Psoas muscle (tissue), 8 donors: ENCODE results near the gene MSRB2. TPM values are rescaled to one million over a fixed set of nuclear protein-coding genes. Genes with fewer than 3 reads are reported as not detected.

Experiments used
- ATAC-seq, 4 donors: fragments of 200-7000 bp; cut with Tn5 transposase; one replicate each; pipeline ENCODE4 v1.9.1; 2020; ENCODE audit warnings: moderate library complexity in 3 of 4, mild to moderate bottlenecking in 2 of 4
- DNase-seq, 2 donors: peaks; one replicate each; pipeline ENCODE4 v3.0.0-alpha.2; 2020
- H3K27ac ChIP-seq: fragments of 200-600 bp; one replicate; pipeline ENCODE4 v1.8.0; 2022
- H3K27me3 ChIP-seq, 3 donors: fragments of 200-600 bp in 1 of 3; one replicate each; pipeline versions ENCODE4 v1.6.1 to v1.8.0; 2013 to 2022; ENCODE audit warnings: low read length in 2 of 3, mild to moderate bottlenecking in 2 of 3, moderate library complexity in 1 of 3; ENCODE audit not compliant: insufficient read depth in 3 of 3
- H3K36me3 ChIP-seq, 2 donors: fragments of 200-600 bp in 1 of 2; one replicate each; pipeline versions ENCODE4 v1.6.1 to v1.8.0; 2013 to 2022; ENCODE audit warnings: low read depth in 1 of 2, mild to moderate bottlenecking in 1 of 2, moderate library complexity in 1 of 2; ENCODE audit not compliant: insufficient read depth in 1 of 2
- H3K4me1 ChIP-seq: fragments of 200-600 bp; one replicate; pipeline ENCODE4 v1.8.0; 2022
- H3K4me3 ChIP-seq: fragments of 200-600 bp; one replicate; pipeline ENCODE4 v1.8.0; 2022; ENCODE audit warnings: mild to moderate bottlenecking
- H3K9me3 ChIP-seq: fragments of 200-600 bp; one replicate; pipeline ENCODE4 v1.8.0; 2022
- WGBS, 3 donors: extraction: QIAGEN DNeasy Blood & Tissue Kit; methylation state at CpG; one replicate each; pipeline versions ENCODE4 v1.1.6 to v1.1.7; 2013; 5-methylcytosine and 5-hydroxymethylcytosine counted together
- intact Hi-C, 2 donors: fragments of 100-400 bp; cut with DNase I; formaldehyde crosslinking; loops; one replicate each; pipeline versions ENCODE4 v1.11.0 to v1.14.2; 2022
- polyA plus RNA-seq, 3 donors: library from polyadenylated mRNA; stranded (reverse); fragments of 200-250 nt; gene quantifications; one replicate each; pipeline ENCODE4 v1.2.3, GENCODE V29; 2013
- total RNA-seq, 4 donors: library from RNA; stranded (reverse); fragmentation: NEBNext Ultra II Directional in 2 of 4; extraction: Animal tissue kit (Norgen Biotek cat#: 25700) in 2 of 4; gene quantifications; one replicate each; pipeline versions ENCODE4 v1.2.1 to v1.2.4, GENCODE V29; 2021 to 2023
- TF ChIP-seq, protein P1 (sequence below): fragments of 200-600 bp; IDR thresholded peaks from one replicate; pipeline ENCODE4 v1.8.0; 2022; ENCODE audit warnings: antibody characterized with exemption
- donor health status: healthy with polysubstance abuse.
- donor health status: DM: no; HTN: no; CAD: no; lungs with moderate emphysema.
- donor health status: Bipolar disorder and iron deficiency.
- donor health status: healthy.
- donor health status: DM: yes; HTN: yes; CAD: no.
- donor health status: DM: no; HTN: no; CAD: no.
- donor health status: DM: no; HTN: no; CAD: no.
- donor health status: DM: yes; HTN: yes; CAD: no.

MSRB2 gene
- total and polyA plus RNA-seq, 7 donors: 19.4 to 69.7 (median 34.3) TPM

- H3K27ac ChIP-seq: no peak overlapping the region
- intact Hi-C loops: no loop called here
- DNase-seq (no peak), ATAC-seq (no peak)
- TF ChIP-seq, protein P1, sequence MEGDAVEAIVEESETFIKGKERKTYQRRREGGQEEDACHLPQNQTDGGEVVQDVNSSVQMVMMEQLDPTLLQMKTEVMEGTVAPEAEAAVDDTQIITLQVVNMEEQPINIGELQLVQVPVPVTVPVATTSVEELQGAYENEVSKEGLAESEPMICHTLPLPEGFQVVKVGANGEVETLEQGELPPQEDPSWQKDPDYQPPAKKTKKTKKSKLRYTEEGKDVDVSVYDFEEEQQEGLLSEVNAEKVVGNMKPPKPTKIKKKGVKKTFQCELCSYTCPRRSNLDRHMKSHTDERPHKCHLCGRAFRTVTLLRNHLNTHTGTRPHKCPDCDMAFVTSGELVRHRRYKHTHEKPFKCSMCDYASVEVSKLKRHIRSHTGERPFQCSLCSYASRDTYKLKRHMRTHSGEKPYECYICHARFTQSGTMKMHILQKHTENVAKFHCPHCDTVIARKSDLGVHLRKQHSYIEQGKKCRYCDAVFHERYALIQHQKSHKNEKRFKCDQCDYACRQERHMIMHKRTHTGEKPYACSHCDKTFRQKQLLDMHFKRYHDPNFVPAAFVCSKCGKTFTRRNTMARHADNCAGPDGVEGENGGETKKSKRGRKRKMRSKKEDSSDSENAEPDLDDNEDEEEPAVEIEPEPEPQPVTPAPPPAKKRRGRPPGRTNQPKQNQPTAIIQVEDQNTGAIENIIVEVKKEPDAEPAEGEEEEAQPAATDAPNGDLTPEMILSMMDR: no peak
- H3K9me3 ChIP-seq: no peaks in the 10 kb centered on the region
- WGBS, 3 donors: 94 to 98% (median 98%) methylated on average over 7 of the region's 7 CpGs
- no peaks in the 10 kb centered on the region for H3K27me3 ChIP-seq
- H3K4me3 ChIP-seq: no peak overlapping the region
- peaks cover 11 to 97% of the 10 kb centered on the region in 2 donors for H3K36me3 ChIP-seq
- no peaks in the 10 kb centered on the region for H3K4me1 ChIP-seq
These were observed 19.0 kb downstream of the MSRB2 start for GRCh38 chr10:23114228-23114850.

DNA sequence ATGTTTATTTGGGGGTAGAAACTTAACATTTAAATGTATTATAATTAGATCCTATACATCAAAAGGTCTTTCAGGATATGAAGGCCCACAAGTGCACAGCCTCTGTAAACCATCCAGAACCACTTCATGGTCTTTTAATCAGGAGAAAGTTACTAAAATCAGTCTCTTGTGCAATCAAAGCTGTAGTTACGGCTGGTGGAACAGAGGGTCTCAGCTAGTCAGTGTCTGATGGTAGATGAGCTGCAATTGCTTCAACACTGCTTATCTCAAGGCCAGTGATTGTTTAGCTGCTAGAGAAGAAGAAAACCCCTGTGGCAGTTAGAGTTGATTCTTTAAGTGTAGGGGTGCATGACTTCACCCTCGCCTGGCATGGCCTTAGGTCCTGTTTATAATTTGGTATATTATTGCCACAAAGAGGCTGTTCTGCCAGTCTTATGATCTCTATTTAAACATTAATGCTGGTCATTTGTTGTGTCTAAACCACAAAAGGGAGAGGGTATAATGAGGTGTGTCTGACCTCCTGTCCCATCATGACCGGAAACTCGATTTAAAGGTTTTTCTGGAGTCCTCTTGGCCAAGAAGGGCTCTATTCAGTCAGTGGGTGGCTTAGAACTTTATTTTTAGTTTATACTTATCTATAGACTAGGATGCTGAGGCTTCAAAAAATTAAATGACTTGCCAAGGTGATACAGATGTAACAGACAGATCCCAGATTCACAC, 21.3 kb downstream of the MSRB2 start:
- Histone ChIP-seq H3K27ac (no peak overlapping the region), H3K4me1 (no peaks in the 10 kb centered on the region), H3K4me3 (no peak overlapping the region), H3K9me3 (no peaks in the 10 kb centered on the region), H3K36me3 (peaks cover 10 to 98% of the 10 kb centered on the region in 2 donors), H3K27me3 (no peaks in the 10 kb centered on the region)
- DNase-seq: no peak
- ATAC-seq: no peak
- intact Hi-C loops: no loop called here
- TF ChIP-seq, protein P1: no peak
- WGBS, 3 donors: 76 to 96% (median 85%) methylated on average over 4 of the region's 4 CpGs

- Histone ChIP-seq H3K4me1 (no peaks in the 10 kb centered on the region), H3K9me3 (no peaks in the 10 kb centered on the region), H3K27ac (no peak overlapping the region), H3K4me3 (no peak overlapping the region), H3K36me3 (peaks cover 8 to 65% of the 10 kb centered on the region in 2 donors), H3K27me3 (no peaks in the 10 kb centered on the region)
- WGBS, 3 donors: 89 to 91% (median 90%) methylated on average over 11 of the region's 11 CpGs
- intact Hi-C loops: no loop called here
- ATAC-seq (no peak), DNase-seq (no peak)
- TF ChIP-seq, protein P1: no peak
These were observed 24.9 kb downstream of the MSRB2 start for GRCh38 chr10:23120001-23120934.

DNA sequence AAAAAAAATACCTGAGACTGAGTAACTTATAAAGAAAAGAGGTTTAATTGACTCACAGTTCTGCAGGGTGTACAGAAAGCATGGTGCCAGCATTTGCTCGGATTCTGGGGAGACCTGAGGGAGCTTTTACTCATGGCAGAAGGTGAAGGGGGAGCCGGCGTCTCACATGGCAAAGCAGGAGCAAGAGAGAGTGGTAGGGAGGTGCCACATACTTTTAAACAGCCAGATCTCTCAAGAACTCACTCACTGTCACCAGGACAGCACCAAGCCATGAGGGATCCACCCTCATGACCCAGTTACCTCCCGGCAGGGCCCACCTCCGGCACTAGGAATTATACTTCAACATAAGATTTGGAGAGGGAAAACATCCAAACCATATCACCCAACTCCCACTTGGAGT, 25.8 kb downstream of the MSRB2 start:
- ATAC-seq (no peak), DNase-seq (no peak)
- Histone ChIP-seq H3K27ac (no peak overlapping the region), H3K4me1 (no peaks in the 10 kb centered on the region), H3K9me3 (no peaks in the 10 kb centered on the region), H3K4me3 (no peak overlapping the region), H3K27me3 (no peaks in the 10 kb centered on the region), H3K36me3 (peaks cover 8 to 56% of the 10 kb centered on the region in 2 donors)
- 94 to 95% (median 94%) methylated on average over 5 of the region's 5 CpGs for WGBS, 3 donors
- TF ChIP-seq, protein P1: no peak
- intact Hi-C loops: no loop called here
